SU-DHL-6 (cell line): Measurements from ENCODE around the gene NADK.

Source experiments
- H2AFZ ChIP-seq: fragments of 200-600 bp; sonication (generic); 2 replicates; pipeline ENCODE4 v1.6.1; 2014; ENCODE audit warnings: low read depth, mild to moderate bottlenecking, moderate library complexity, mixed read lengths, antibody characterized with exemption, low read length; ENCODE audit not compliant: severe bottlenecking
- H3F3A ChIP-seq: fragments of 200-600 bp; shearing (Covaris generic); 2 replicates; pipeline ENCODE4 v1.6.0; 2016; ENCODE audit warnings: antibody characterized with exemption, mild to moderate bottlenecking; ENCODE audit not compliant: insufficient read depth
- H3K27ac ChIP-seq: fragments of 200-600 bp; sonication (generic); 2 replicates; pipeline ENCODE4 v1.5.1; 2016; ENCODE audit warnings: low read depth, mild to moderate bottlenecking, low read length, moderate library complexity, mixed read lengths
- H3K27me3 ChIP-seq: fragments of 200-600 bp; sonication (generic), shearing (Covaris generic); 2 replicates; pipeline ENCODE4 v1.6.0; 2014; ENCODE audit warnings: mild to moderate bottlenecking, low read length
- H3K36me3 ChIP-seq: fragments of 200-600 bp; sonication (generic); 2 replicates; pipeline ENCODE4 v1.6.1; 2014; ENCODE audit warnings: mild to moderate bottlenecking, low read length, mixed read lengths
- H3K4me2 ChIP-seq: fragments of 300-600, 200-600 bp; shearing (Covaris generic), sonication (generic); 2 replicates; pipeline ENCODE4 v1.6.0; 2014; ENCODE audit warnings: low read length, low read depth, mild to moderate bottlenecking; ENCODE audit not compliant: poor library complexity, severe bottlenecking
- H3K4me3 ChIP-seq: fragments of 200-600 bp; sonication (generic); 2 replicates; pipeline ENCODE4 v1.5.1; 2014; ENCODE audit warnings: antibody characterized with exemption, low read length, mild to moderate bottlenecking, mixed read lengths; ENCODE audit not compliant: insufficient read depth, poor library complexity, severe bottlenecking
- H3K79me2 ChIP-seq: fragments of 200-600 bp; sonication (generic); 2 replicates; pipeline ENCODE4 v1.6.1; 2014; ENCODE audit warnings: mild to moderate bottlenecking, low read length, moderate library complexity; ENCODE audit not compliant: insufficient read depth
- H3K9ac ChIP-seq: fragments of 200-600 bp; sonication (generic); 2 replicates; pipeline ENCODE4 v1.7.0; 2014; ENCODE audit warnings: mild to moderate bottlenecking, low read length
- H3K9me2 ChIP-seq: fragments of 200-600 bp; sonication (generic); replicated peaks from 2 replicates; pipeline ENCODE4 v1.6.1; 2014; ENCODE audit warnings: low read length; ENCODE audit not compliant: insufficient read depth
- H3K9me3 ChIP-seq: fragments of 200-600 bp; sonication (generic); 2 replicates; pipeline ENCODE4 v1.6.1; 2014; ENCODE audit warnings: low read length, mixed read lengths; ENCODE audit not compliant: insufficient read depth
- H4K20me1 ChIP-seq: fragments of 200-600 bp; sonication (generic); 2 replicates; pipeline ENCODE4 v1.6.1; 2014; ENCODE audit warnings: low read depth, mild to moderate bottlenecking, antibody characterized with exemption, low read length, moderate library complexity, mixed read lengths
- CTCF ChIP-seq: fragments of 200-600 bp; sonication (generic); IDR thresholded peaks from one replicate; pipeline ENCODE4 v1.5.1; 2017; ENCODE audit warnings: antibody characterized with exemption, mild to moderate bottlenecking, low read length, moderate library complexity; ENCODE audit not compliant: insufficient read depth, poor library complexity, severe bottlenecking
- EZH2phosphoT487 ChIP-seq: fragments of 200-600 bp; sonication (generic), shearing (Covaris generic); conservative IDR thresholded peaks from 2 replicates; pipeline ENCODE4 v1.6.1; 2018; ENCODE audit warnings: mild to moderate bottlenecking, antibody characterized with exemption, low read length, moderate library complexity, mixed read lengths

The NADK gene

GRCh38 chr1:1825217-1825616 is 46.9 kb upstream of the NADK start:
- Histone ChIP-seq H4K20me1 (peaks cover 4% of the 10 kb centered on the region; the same call in 1 of the 2 replicates), H3K79me2 (peaks cover 80% of the 10 kb centered on the region), H3K4me3 (no peak overlapping the region), H3K27me3 (no peaks in the 10 kb centered on the region), H3K9me2 (no peaks in the 10 kb centered on the region), H3K36me3 (peaks cover 33% of the 10 kb centered on the region; the same call in 1 of the 2 replicates), H3K27ac (no peak overlapping the region), H3K4me2 (no peak overlapping the region), H3F3A (peaks cover 6% of the 10 kb centered on the region; the same call in 1 of the 2 replicates), H2AFZ (no peak overlapping the region), H3K9me3 (no peaks in the 10 kb centered on the region), H3K9ac (no peak overlapping the region)
- TF ChIP-seq EZH2phosphoT487: no peak
- TF ChIP-seq CTCF: no peak

GRCh38 chr1:1819762-1820161 is 41.5 kb upstream of the NADK start:
- H3K9ac ChIP-seq: no peak overlapping the region
- no peak overlapping the region for H3K4me3 ChIP-seq
- no peaks in the 10 kb centered on the region for H3K27me3 ChIP-seq
- H2AFZ ChIP-seq: no peak overlapping the region
- no peaks in the 10 kb centered on the region for H3K9me2 ChIP-seq
- no peaks in the 10 kb centered on the region for H3K9me3 ChIP-seq
- H3K27ac ChIP-seq: no peak overlapping the region
- no peak overlapping the region for H3K4me2 ChIP-seq
- peaks cover 37% of the 10 kb centered on the region for H3K36me3 ChIP-seq
- peaks cover 44% of the 10 kb centered on the region for H3K79me2 ChIP-seq
- peaks cover under 1% of the 10 kb centered on the region; the same call in 1 of the 2 replicates for H4K20me1 ChIP-seq
- H3F3A ChIP-seq: no peaks in the 10 kb centered on the region; the same call in none of the 2 replicates
- TF ChIP-seq CTCF (no peak), EZH2phosphoT487 (no peak)

- Histone ChIP-seq H3K27ac (no peak overlapping the region), H3K9me3 (no peaks in the 10 kb centered on the region), H3F3A (peaks cover 6% of the 10 kb centered on the region; the same call in 1 of the 2 replicates), H3K4me2 (no peak overlapping the region), H3K4me3 (no peak overlapping the region), H3K79me2 (peaks cover 24% of the 10 kb centered on the region), H2AFZ (no peak overlapping the region), H4K20me1 (no peaks in the 10 kb centered on the region; the same call in 1 of the 2 replicates), H3K9me2 (no peaks in the 10 kb centered on the region), H3K36me3 (peaks cover 31% of the 10 kb centered on the region), H3K9ac (no peak overlapping the region), H3K27me3 (no peaks in the 10 kb centered on the region)
- TF ChIP-seq CTCF: no peak
- TF ChIP-seq EZH2phosphoT487: no peak
Observed at GRCh38 chr1:1817221-1817620, 39.0 kb upstream of the NADK start.
